Astrocyte (in vitro differentiated cells and primary cell): ENCODE data around the gene SEMA3G. TPM values are rescaled to one million over a fixed set of nuclear protein-coding genes. Genes with fewer than 3 reads are reported as not detected.

Experiments used
- DNase-seq: peaks from one replicate; pipeline ENCODE4 v3.0.0-alpha.2; 2010; ENCODE audit warnings: low read depth
- FAIRE-seq: peaks from 2 replicates; lab custom pipeline; 2011; peaks lifted over from hg19 to GRCh38; lab: Jason Lieb, UNC
- H2AFZ ChIP-seq: 2 replicates; pipeline ENCODE4 v1.6.0; 2012; ENCODE audit warnings: low read depth, low read length, inconsistent platforms
- H3K27ac ChIP-seq: 2 replicates; pipeline ENCODE4 v1.5.1; 2011; ENCODE audit warnings: low read depth, low read length, inconsistent platforms
- H3K27me3 ChIP-seq: 2 replicates; pipeline ENCODE4 v1.6.0; 2011; ENCODE audit warnings: low read length, inconsistent platforms; ENCODE audit not compliant: insufficient read depth
- H3K36me3 ChIP-seq: 2 replicates; pipeline ENCODE4 v1.5.1; 2011; ENCODE audit warnings: low read length, inconsistent platforms; ENCODE audit not compliant: insufficient read depth
- H3K4me1 ChIP-seq: 2 replicates; pipeline ENCODE4 v1.5.1; 2011; ENCODE audit warnings: low read length, inconsistent platforms; ENCODE audit not compliant: insufficient read depth
- H3K4me2 ChIP-seq: 2 replicates; pipeline ENCODE4 v1.6.0; 2012; ENCODE audit warnings: low read length, inconsistent platforms
- H3K4me3 ChIP-seq: 2 replicates; pipeline ENCODE4 v1.5.1; 2011; ENCODE audit warnings: low read depth, mild to moderate bottlenecking, low read length, inconsistent platforms; ENCODE audit not compliant: insufficient read depth
- H3K79me2 ChIP-seq: 2 replicates; pipeline ENCODE4 v1.6.0; 2012; ENCODE audit warnings: mild to moderate bottlenecking, low read length, inconsistent platforms; ENCODE audit not compliant: insufficient read depth
- H3K9ac ChIP-seq: 2 replicates; pipeline ENCODE4 v1.6.0; 2012; ENCODE audit warnings: mild to moderate bottlenecking, low read length, inconsistent platforms
- H3K9me3 ChIP-seq: 2 replicates; pipeline ENCODE4 v1.5.1; 2012; ENCODE audit warnings: low read depth, mild to moderate bottlenecking, low read length, inconsistent platforms; ENCODE audit not compliant: insufficient read depth
- H4K20me1 ChIP-seq: 2 replicates; pipeline ENCODE4 v1.6.0; 2012; ENCODE audit warnings: low read length, inconsistent platforms; ENCODE audit not compliant: insufficient read depth
- H3K27ac Mint-ChIP-seq: one replicate; pipeline ENCODE4 v1.8.0; 2021; ENCODE audit warnings: mild to moderate bottlenecking, mixed read lengths; ENCODE audit not compliant: unreplicated experiment
- H3K27me3 Mint-ChIP-seq: one replicate; pipeline ENCODE4 v1.8.0; 2021; ENCODE audit warnings: low read depth, mixed read lengths; ENCODE audit not compliant: unreplicated experiment
- H3K36me3 Mint-ChIP-seq: one replicate; pipeline ENCODE4 v1.8.0; 2021; ENCODE audit warnings: low read depth, mixed read lengths; ENCODE audit not compliant: unreplicated experiment
- H3K4me1 Mint-ChIP-seq: one replicate; pipeline ENCODE4 v1.8.0; 2021; ENCODE audit warnings: low read depth, mixed read lengths; ENCODE audit not compliant: unreplicated experiment
- H3K4me3 Mint-ChIP-seq: one replicate; pipeline ENCODE4 v1.8.0; 2021; ENCODE audit warnings: mild to moderate bottlenecking, moderate library complexity, mixed read lengths; ENCODE audit not compliant: unreplicated experiment
- H3K9me3 Mint-ChIP-seq: one replicate; pipeline ENCODE4 v1.8.0; 2021; ENCODE audit warnings: mild to moderate bottlenecking, mixed read lengths; ENCODE audit not compliant: unreplicated experiment
- CTCF ChIP-seq: IDR thresholded peaks from 2 replicates; pipeline ENCODE4 v1.5.1; 2011; ENCODE audit warnings: low read depth, mild to moderate bottlenecking, inconsistent platforms, low read length, moderate library complexity; ENCODE audit not compliant: insufficient read depth
- EZH2 ChIP-seq: IDR thresholded peaks from 2 replicates; pipeline ENCODE4 v1.6.1; 2012; ENCODE audit warnings: mild to moderate bottlenecking, low read length, inconsistent platforms; ENCODE audit not compliant: insufficient read depth
- total RNA-seq: library from RNA; stranded (reverse); gene quantifications from 2 replicates; pipeline ENCODE4 v1.2.1, GENCODE V29; 2021

SEMA3G gene
- total RNA-seq, 1 donor from 2014 or later = 0.09 TPM

- no peaks in the 10 kb centered on the region for H3K27me3 Mint-ChIP-seq
- TF ChIP-seq EZH2 = no peak
- TF ChIP-seq CTCF = no peak
- H3K79me2 ChIP-seq = peaks cover 68% of the 10 kb centered on the region
- H3K4me3 Mint-ChIP-seq = no peak overlapping the region
- no peak overlapping the region for H2AFZ ChIP-seq
- no peak for DNase-seq
- H3K9ac ChIP-seq = no peak overlapping the region
- peaks cover 13% of the 10 kb centered on the region for H3K4me1 ChIP-seq
- no peaks in the 10 kb centered on the region for H3K27me3 ChIP-seq
- peaks cover 83% of the 10 kb centered on the region for H4K20me1 ChIP-seq
- no peak overlapping the region for H3K27ac Mint-ChIP-seq
- H3K4me1 Mint-ChIP-seq = peaks cover 7% of the 10 kb centered on the region
- no peaks in the 10 kb centered on the region for H3K9me3 Mint-ChIP-seq
- H3K36me3 Mint-ChIP-seq = peaks cover 13% of the 10 kb centered on the region
- H3K36me3 ChIP-seq = peaks cover 24% of the 10 kb centered on the region
- no peak overlapping the region for H3K4me3 ChIP-seq
- H3K27ac ChIP-seq = no peak overlapping the region
- no peak overlapping the region for H3K4me2 ChIP-seq
- no peak for FAIRE-seq
- no peaks in the 10 kb centered on the region for H3K9me3 ChIP-seq
Observed at GRCh38 chr3:52463416-52463815, 18.5 kb upstream of the SEMA3G start.

DNA sequence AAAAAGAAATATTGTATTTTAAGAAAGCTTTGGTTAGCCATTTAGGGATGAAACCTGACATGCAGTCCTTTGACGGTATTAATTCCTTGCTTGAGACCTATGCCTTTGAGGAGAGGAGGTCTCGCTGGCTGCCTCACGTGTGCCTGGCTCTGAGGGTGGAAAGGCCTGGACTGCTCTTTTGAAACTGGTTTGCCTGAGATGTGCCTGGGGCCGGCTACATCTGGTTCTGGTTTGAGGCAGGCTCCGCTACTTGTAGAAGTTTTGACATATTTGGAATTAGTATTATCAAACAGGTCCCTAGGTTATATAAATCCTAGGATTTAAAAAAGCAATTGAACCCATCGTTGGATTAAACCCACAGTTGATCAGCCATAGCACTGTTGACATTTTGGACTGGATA, 17.0 kb upstream of the SEMA3G start:
- no peak for FAIRE-seq

More for the DNA sequence above, 17.0 kb upstream of the SEMA3G start:
- no peak overlapping the region for H3K4me3 Mint-ChIP-seq
- no peak overlapping the region for H3K4me3 ChIP-seq
- no peak overlapping the region for H3K27ac ChIP-seq
- no peaks in the 10 kb centered on the region for H3K9me3 ChIP-seq
- H3K79me2 ChIP-seq = peaks cover 69% of the 10 kb centered on the region
- no peaks in the 10 kb centered on the region for H3K27me3 Mint-ChIP-seq
- H4K20me1 ChIP-seq = peaks cover 82% of the 10 kb centered on the region
- peaks cover 28% of the 10 kb centered on the region for H3K36me3 ChIP-seq
- no peak overlapping the region for H3K4me2 ChIP-seq
- H3K27me3 ChIP-seq = no peaks in the 10 kb centered on the region
- peaks cover 21% of the 10 kb centered on the region for H3K4me1 ChIP-seq
- no peak overlapping the region for H3K27ac Mint-ChIP-seq
- peaks cover 13% of the 10 kb centered on the region for H3K36me3 Mint-ChIP-seq
- TF ChIP-seq CTCF (no peak), EZH2 (no peak)
- no peaks in the 10 kb centered on the region for H3K9me3 Mint-ChIP-seq
- no peak overlapping the region for H3K9ac ChIP-seq
- peaks cover 11% of the 10 kb centered on the region for H3K4me1 Mint-ChIP-seq
- no peak for DNase-seq
- H2AFZ ChIP-seq = no peak overlapping the region
